ENCODE results near the gene TLN1.

TLN1 gene

DNA sequence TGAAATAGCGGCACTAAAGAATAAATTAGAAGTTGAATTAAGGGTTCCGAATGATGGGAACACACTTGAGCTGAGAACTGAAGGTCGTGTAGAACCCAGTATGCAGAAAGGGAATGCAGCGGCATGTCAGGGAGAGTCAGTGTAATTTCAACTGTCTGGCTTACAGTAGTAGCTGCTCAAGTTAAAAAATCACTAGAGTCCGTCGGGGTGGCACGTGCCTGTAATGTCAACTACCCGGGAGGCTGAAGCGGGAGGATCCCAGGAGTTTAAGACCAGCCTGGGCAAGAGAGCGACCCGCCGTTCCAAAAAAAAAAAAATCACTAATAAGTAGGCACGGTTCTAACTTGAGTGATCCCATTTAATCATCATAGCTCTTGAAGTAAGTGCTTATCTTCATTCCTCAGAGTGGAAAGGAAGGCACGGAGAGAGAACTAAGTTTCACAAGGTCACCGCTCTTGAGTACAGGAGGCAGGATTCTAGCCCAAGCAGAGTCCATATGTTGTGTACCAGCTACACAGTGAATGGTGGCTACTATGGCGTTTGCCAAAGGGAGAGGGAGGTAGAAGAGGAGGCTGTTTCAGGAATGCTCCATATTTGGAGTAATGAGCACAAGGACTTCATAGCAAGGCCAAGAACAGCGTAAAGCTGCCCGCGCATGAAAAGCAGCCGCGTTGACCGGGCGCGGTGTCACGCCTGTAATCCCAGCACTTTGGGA lies 75.0 kb downstream of the TLN1 start:
- ChIA-PET POLR2A (interaction anchor here (0.9 to 1.2 kb wide), 3 partner anchors 11 to 76 kb away, joined by 3 read pairs; partner anchors contain the start of genes CREB3, TESK1 and TLN1), CTCF (interaction anchor here (0.7 to 12.2 kb wide), 21 partner anchors 9 to 560 kb away, joined by 3 to 138 read pairs (median 5); partner anchors contain the start of genes FAM221B, GBA2, MSMP and PIGO)
- no peak for DNase-seq (ENCODE audit: extremely low spot score)
- TF ChIP-seq, protein P1, sequence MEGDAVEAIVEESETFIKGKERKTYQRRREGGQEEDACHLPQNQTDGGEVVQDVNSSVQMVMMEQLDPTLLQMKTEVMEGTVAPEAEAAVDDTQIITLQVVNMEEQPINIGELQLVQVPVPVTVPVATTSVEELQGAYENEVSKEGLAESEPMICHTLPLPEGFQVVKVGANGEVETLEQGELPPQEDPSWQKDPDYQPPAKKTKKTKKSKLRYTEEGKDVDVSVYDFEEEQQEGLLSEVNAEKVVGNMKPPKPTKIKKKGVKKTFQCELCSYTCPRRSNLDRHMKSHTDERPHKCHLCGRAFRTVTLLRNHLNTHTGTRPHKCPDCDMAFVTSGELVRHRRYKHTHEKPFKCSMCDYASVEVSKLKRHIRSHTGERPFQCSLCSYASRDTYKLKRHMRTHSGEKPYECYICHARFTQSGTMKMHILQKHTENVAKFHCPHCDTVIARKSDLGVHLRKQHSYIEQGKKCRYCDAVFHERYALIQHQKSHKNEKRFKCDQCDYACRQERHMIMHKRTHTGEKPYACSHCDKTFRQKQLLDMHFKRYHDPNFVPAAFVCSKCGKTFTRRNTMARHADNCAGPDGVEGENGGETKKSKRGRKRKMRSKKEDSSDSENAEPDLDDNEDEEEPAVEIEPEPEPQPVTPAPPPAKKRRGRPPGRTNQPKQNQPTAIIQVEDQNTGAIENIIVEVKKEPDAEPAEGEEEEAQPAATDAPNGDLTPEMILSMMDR (IDR thresholded peaks at IDR 0.05; ENCODE audit: control extremely low read depth, extremely low read depth, low read depth, missing control alignments): no peak

DNA sequence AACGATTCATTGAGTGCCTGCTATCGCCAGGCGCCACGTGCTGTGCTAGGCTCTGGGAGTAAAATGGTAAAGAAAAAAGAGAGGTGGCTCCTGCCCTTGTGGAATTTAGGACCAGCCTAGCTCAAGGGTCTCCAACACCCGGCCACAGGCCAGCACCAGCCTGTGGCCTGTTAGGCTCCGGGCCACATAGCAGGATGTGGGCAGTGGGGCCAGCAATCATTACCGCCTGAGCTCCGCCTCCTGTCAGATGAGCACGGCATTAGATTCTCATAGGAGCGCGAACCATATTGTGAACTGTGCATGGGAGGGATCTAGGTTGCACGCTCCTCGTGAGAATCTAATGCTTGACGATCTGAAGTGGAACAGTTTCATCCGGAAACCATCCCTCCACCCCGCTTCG lies 75.6 kb downstream of the TLN1 start:
- TF ChIP-seq, protein P1 (IDR thresholded peaks at IDR 0.05; ENCODE audit: control extremely low read depth, extremely low read depth, low read depth, missing control alignments): no peak

DNA sequence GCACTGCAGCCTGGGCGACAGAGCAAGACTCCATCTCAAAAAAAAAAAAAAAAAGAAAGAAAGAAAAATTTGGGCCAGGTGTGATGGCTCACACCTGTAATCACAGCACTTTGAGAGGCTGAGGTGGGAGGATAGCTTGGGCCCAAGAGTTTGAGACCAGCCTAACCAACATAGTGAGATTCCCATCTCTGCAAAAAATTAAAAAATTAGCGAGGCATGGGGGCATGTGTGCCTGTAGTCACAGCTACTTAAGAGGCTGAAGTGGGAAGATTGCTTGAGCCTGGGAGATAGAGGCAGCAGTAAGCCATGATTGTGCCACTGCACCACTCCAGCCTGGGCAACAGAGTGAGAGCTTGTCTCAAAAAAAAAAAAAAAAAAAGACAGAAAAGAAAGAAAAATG lies 78.4 kb downstream of the TLN1 start:
- ChIA-PET POLR2A (interaction anchor here (0.6 to 0.7 kb wide), 4 partner anchors 8 to 984 kb away, joined by 3 to 6 read pairs (median 4); partner anchors contain the start of gene VCP), CTCF (interaction anchor here (1.7 kb wide), 1 partner anchor 172 kb away, joined by 5 read pairs; no protein-coding TSS in a partner anchor)
- DNase-seq (ENCODE audit: extremely low spot score): no peak
- TF ChIP-seq, protein P1 (IDR thresholded peaks at IDR 0.05; ENCODE audit: control extremely low read depth, extremely low read depth, low read depth, missing control alignments): no peak

More for the DNA sequence above, 75.6 kb downstream of the TLN1 start:
- ChIA-PET POLR2A (no interaction called here), CTCF (interaction anchor here (0.7 to 12.2 kb wide), 12 partner anchors 8 to 93 kb away, joined by 3 to 138 read pairs (median 6); partner anchors contain the start of genes CREB3, GBA2, RGP1 and TLN1)
- DNase-seq (ENCODE audit: extremely low spot score): no peak

DNA sequence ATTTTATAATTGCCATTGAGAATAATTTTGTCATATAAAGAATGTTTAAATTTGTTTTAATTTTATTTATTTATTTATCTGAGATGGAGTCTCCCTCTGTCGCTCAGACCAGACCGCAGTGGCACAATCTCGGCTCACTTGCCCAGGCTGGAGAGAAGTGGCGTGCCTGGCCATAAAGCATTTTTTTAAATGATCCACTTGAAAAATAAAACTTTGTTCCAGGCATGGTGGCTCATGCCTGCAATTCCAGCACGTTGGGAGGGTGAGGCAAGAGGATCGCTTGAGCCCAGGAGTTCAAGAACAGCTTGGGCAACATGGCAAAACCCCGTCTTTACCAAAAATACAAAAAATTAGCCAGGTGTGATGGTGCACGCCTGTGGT lies 79.2 kb downstream of the TLN1 start:
- ChIA-PET POLR2A (interaction anchor here (0.7 kb wide), 2 partner anchors 9 to 564 kb away, joined by 4 to 6 read pairs; no protein-coding TSS in a partner anchor), CTCF (interaction anchor here (1.7 kb wide), 1 partner anchor 173 kb away, joined by 5 read pairs; no protein-coding TSS in a partner anchor)
- DNase-seq (ENCODE audit: extremely low spot score): no peak
- TF ChIP-seq, protein P1 (IDR thresholded peaks at IDR 0.05; ENCODE audit: control extremely low read depth, extremely low read depth, low read depth, missing control alignments): no peak

DNA sequence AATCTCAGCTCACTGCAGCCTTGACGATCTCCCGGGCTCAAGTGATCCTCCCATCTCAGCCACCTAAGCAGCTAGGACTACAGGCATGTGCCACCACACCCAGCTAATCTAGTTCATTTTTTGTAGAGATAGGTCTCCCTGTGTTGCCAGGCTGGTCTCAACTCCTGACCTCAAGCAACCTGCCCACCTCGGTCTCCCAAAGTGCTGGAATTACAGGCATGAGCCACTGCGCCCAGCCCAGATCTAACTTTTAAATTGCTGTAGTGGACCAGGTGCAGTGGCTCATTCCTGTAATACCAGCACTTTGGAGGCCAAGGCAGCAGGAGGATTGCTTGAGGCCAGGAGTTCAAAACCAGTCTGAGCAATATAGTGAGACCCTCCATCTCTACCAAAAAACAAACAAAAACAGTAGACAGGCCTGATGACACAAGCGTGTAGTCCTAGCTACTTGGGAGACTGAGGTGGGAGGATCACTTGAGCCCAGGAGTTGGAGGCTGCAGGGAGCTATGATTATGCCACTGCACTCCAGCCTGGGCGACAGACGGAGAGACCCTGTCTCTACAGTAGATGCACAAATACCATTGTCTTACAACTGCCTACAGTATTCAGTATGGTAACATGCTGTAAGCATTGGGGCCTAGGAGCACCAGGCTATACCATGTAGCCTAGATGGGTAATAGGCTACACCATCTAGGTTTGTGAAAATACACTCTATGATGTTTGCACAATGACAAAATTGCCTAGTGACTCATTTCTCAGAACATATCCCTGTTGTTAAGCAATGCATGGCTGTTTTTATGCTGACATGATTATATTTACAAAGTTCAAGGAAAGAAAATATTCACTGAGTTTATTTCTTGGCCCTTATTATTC lies 79.8 kb downstream of the TLN1 start:
- TF ChIP-seq, protein P1 (IDR thresholded peaks at IDR 0.05; ENCODE audit: control extremely low read depth, extremely low read depth, low read depth, missing control alignments): no peak
- ChIA-PET CTCF (interaction anchor here (1.7 kb wide), 1 partner anchor 173 kb away, joined by 5 read pairs; no protein-coding TSS in a partner anchor), POLR2A (no interaction called here)
- no peak for DNase-seq (ENCODE audit: extremely low spot score)
